GM21825 (cell line): ENCODE data around the gene HRH1.
"Not testable (repeated sequence)": the region's sequence is repeated elsewhere in the genome, so short reads cannot be mapped to it uniquely, and the experiment has no call there.

Experiments
- ATAC-seq: cut with Tn5 transposase; IDR thresholded peaks from one replicate; pipeline ENCODE4 v1.9.1; 2021; ENCODE audit warnings: mild to moderate bottlenecking, moderate library complexity; ENCODE audit not compliant: unreplicated experiment

The HRH1 gene

DNA sequence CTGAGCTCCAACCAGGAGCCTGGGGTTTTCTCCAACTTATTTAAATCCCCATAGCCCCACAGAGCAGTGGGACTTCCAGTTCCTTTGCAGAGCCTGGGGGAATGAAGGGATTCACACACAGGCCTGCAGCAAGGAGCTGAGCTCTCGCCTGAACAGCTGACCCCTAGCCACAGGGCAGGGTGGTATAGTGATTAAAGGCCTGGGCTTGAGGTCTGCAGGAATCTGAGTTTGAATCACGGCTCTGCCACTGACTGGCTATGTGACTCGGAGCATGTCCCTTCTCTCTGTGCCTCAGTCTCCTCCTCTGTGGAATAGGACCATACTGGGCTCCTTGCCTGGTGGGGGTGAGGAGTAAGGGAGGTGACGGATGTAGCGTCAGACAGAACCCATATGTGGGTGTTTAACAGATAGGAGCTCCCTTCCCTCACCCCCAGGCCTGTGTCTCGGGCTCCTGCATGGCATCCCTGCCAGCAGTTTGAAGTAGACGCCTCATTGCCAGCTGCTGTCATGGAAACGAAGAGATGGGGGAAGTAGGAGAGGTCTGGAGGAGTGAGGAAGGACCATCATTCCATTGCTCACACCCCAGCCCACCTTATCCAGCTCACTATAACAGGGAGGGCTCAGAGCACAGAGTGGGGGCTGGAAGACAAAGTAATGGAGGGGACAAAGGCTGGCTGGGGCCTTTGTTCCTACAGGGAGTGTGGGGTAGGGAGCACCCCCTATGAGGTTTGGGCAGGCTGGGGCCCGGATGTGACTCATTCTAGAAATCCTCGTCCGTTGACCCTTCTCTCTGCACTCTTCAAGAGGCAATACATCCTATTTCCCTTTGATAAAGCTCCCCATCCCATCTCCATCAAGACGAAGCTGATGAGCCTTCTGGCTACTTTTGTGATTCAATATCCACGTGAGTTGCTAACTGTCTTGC is 14.8 kb downstream of the HRH1 start:
- no peak for ATAC-seq

- ATAC-seq: no peak
Measured at GRCh38 chr3:11170052-11170770, 15.9 kb downstream of the HRH1 start.

- no peak for ATAC-seq
Measured at GRCh38 chr3:11172096-11172690, 17.9 kb downstream of the HRH1 start.

DNA sequence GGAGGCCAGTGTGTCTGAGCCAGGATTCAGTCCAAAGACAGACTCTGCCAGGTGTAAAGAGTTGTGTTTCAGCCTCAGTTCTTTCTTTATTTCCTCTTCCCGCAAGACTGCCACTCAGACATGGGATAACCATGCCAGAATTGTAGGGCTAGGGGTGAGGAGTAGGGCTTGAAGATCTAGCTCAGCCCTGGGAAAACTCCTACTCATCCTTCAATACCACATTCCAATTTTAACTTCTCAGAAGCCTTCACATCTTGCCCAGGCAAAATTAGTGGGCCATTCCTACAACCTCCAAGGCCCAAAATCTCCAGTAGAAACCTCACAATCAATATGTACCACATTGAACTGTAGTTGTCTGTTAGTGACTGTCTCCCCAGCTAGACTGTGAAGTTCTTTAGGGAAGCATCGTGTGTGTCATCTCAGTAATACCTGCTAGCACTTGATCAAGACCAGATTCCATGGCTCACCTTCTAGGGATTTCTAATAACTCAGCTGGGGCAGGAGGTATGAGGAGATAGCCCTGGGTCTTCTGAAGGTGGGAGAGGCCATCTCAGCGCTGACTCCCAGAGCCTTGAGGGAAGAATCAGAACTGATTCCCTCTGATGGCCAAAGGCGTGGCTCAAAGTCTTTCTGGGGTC is 19.7 kb downstream of the HRH1 start:
- ATAC-seq: no peak

GRCh38 chr3:11178421-11178820 is 24.1 kb downstream of the HRH1 start:
- no peak for ATAC-seq

DNA sequence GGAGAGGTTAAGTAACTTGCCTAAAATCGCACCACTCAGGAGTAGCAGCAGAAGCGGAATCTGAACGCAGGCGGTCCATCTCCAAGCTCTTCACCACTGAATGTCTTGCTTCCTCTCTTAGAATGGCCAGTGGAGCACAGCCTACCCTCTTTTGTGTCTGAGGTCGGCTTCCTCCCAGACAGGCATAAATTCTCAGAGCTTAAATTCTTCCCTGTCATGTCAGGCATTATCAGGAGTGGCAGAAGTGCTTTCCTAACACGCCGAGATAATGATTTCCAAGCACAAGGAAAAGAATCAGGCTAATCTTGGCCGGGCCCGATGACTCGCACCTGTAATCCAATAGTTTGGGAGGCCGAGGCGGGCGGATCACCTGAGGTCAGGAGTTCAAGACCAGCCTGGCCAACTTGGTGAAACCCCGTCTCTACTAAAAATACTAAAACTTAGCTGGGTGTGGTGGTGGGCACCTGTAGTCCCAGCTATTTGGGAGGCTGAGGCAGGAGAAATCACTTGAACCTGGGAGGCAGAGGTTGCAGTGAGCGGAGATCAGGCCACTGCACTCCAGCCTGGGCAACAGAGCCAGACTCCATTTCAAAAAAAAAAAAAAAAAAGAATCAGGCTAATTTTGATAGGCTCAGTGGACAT is 30.2 kb downstream of the HRH1 start:
- ATAC-seq: not testable (repeated sequence)

GRCh38 chr3:11185144-11185543 is 30.9 kb downstream of the HRH1 start:
- ATAC-seq: no peak

GRCh38 chr3:11185564-11186317 is 31.4 kb downstream of the HRH1 start:
- ATAC-seq: no peak

GRCh38 chr3:11186318-11186692 is 32.0 kb downstream of the HRH1 start:
- no peak for ATAC-seq

DNA sequence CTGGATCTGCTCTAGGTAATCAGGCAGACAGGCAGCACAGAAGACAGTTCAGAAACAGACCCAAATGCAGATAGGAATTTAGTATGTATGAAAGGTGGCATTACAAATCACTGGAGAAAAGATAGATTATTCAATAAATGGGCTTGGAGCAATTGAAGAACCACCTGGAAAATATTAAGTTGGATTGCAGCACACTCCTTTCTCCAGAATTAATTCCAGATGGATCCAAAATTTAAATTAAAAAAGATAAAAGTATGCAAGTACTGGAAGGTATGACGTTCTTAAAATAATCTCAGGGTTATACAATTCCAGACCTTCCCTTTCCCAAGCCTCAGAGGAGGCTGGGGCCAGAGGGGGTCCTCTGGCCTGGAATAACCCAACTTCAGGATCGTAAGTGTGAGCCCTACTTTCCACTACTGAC is 32.5 kb downstream of the HRH1 start:
- ATAC-seq: no peak

- ATAC-seq: no peak
Measured at GRCh38 chr3:11187681-11188080, 33.4 kb downstream of the HRH1 start.

DNA sequence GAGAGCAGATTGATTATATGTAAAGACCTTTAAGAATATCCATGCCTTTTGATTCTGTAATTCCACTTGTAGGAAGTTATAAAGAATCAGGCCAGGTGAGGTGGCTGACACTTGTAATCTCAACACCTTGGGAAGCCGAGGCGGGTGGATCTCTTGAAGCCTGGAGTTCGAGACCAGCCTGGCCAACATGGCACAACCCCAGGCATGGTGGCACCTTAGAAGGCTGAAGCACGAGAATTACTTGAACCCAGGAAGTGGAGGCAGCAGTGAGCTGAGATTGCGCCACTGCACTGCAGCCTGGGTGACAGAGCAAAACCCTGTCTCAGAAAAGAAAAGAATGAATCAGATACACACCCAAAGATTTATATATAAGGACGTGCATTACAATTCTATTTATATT is 33.9 kb downstream of the HRH1 start:
- no peak for ATAC-seq

DNA sequence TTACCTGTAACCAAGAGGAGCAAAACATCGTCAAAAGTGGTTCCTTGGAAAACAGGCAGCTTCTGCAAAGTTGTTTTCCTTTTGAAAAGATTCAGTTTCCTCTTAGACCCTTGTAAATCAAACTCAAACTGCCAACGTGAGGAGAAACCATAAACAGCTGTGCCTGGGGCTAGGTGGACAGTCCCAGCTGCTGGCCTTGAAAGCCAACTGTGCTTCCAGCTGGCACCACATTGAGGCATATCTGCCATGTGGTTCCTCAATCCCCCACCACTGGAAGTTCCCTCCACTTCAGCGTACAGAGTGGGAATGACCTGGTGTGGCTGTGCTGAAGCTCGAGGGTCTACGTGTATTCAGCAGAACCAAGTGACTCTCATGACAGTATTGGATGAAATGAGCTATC is 40.9 kb downstream of the HRH1 start:
- no peak for ATAC-seq

- ATAC-seq: no peak
Measured at GRCh38 chr3:11195721-11196332, 41.5 kb downstream of the HRH1 start.

GRCh38 chr3:11197484-11197883 is 43.2 kb downstream of the HRH1 start:
- ATAC-seq: no peak

- ATAC-seq: no peak
Measured at GRCh38 chr3:11198070-11198469, 43.8 kb downstream of the HRH1 start.

DNA sequence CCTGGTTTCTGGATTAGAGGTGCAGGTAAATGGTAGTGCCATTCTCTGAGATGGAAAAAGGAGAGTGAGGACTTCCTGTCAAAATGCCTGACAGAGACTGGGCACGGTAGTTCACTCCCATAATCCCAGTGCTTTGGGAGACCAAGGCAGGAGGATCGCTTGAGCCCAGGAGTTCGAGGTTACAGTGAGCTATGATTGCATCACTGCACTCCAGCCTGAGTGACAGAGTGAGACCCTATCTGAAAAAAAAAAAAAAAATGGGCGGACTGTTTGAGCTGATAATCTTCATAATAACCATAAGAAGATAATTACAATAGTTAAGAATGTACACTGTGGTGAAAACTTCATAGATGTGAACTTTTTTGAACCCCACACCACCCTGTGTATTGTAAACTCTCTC is 44.2 kb downstream of the HRH1 start:
- ATAC-seq: no peak

- no peak for ATAC-seq
Measured at GRCh38 chr3:11199902-11200845, 45.9 kb downstream of the HRH1 start.
